T-helper 9 cell (primary cell): Measurements from ENCODE around the gene FHAD1.
A peak's percentile ranks its signal among the peaks of the same experiment; 100 is the strongest.

Experiments used
- DNase-seq: peaks from one replicate; pipeline ENCODE4 v3.0.0-alpha.2; 2020

The FHAD1 gene

DNA sequence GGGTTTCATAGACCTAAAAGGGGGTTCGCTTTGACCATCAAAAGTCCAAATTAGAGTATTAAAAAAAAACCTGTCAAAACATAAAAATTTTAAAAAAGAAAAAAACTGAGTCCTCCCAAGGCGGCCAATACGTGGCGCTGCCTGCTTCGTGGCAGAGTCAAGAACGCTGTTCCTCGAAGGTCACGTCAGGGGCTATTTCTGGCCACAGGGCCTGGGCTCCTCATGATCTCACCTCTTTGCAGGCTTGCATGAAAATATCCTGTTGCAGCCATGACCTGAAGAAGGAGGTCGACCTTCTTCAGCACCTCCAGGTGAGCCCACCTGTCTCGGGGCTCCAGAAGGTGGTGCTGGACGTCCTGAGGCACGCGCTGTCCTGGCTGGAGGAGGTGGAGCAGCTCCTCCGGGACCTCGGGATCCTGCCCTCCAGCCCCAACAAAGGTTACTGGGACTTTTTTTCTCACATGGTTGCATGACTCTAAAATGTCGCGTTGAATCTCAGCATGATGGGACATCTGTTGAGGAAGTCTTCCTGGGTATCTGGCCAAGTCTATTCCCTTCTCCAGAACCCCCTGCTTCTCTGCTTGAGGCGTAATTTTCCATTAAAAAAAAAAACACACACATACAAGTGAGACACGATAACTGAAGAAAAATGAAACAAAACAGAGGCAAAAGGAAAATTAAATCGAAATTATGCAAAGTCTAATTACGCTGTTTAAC lies 82.2 kb downstream of the FHAD1 start:
- no peak for DNase-seq

- DNase-seq, result no peak
Measured at GRCh38 chr1:15330028-15330427, 83.0 kb downstream of the FHAD1 start.

- no peak for DNase-seq
Measured at GRCh38 chr1:15331180-15331579, 84.2 kb downstream of the FHAD1 start.

DNA sequence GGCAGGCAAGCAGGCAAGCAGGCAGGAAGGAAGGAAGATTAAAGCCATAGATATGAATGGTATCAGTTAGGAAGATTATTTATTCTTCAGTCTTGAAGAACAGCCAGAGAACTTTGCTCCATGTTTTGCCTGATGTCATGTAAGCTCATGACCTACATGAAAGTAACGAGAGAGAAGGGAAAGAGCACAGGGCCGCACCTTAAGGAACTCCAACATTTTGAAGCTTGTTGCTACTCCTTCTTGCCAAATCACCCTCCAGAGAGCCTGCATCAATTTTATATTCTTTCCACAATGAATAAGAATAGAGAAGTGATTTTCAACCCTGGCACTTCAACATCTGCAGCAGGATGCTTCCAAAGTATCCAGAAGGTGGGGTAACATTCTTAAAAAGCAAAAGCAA lies 84.7 kb downstream of the FHAD1 start:
- no peak for DNase-seq

DNA sequence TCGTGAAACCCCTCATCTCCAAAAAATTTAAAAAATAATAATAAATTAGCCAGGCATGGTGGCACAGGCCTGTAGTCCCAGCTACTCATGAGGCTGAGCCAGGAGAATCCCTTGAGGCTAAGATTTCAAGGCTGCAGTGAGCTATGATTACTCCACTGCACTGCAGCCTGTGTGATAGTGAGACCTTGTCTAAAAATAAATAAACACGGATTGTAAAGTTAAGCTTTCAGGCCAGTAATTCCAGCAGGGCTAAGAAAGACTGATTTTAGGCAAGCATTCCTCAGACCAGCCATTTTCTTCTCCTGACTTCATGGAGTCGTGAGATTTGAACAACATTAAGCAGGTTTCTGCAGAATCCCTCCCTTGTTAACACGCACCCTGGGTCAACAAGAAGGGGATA lies 85.5 kb downstream of the FHAD1 start:
- DNase-seq, result no peak

DNA sequence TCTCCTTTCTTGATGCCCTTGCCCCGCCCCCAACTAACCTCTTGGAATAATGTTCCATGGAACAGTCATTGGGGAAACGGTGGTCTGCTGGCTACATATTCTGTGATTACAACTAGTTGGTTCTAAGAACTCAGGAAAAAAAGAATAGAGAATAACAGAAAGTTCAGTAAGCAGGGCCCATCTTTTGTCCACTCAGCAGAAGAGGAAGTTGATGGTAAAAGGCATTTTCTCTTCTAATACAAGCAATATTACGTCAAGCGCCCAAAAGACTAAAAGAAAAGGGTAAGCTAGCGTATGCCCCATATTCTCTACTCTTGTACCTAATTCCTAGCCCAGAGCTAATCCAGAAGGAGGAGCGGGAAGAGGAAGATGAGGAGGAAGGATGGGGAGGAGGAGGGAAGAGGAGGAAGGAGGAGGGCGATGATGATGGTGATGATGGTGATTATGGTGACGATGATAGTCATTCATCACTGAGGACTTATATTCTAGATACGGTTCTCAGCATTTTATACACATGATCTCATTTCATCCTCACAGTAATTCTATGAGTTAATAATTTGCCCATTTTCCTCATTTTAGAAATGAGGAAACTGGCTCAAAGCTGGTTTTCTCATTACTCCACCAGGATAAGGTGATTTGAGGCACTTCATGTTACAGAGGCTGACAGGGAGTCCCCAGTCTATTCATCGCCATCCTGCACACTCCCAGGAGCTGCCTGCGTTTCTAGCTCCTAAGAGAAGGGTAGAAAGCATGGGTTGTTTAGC lies 86.1 kb downstream of the FHAD1 start:
- DNase-seq, result no peak

GRCh38 chr1:15334995-15335394 lies 88.0 kb downstream of the FHAD1 start:
- no peak for DNase-seq

DNA sequence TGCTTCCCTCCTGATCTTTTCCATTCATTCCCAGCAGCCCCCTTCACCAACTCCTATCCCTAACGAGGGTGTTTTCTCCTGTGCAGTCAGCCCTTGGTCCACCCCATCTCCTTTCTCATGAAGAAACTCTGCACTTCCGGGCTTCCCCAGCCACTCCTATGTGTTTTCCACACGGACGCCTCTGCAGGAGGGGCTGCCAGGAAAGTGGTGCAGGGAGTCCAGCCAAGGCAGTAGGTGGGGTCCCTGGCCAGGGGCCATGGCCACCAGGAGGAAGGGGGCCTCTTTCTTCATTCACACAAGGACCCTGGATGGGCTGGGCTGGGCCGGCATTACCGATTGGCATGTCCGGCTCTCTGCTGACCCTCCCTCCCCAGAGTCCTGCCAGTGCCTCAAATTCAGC lies 89.8 kb downstream of the FHAD1 start:
- DNase-seq, result no peak

DNA sequence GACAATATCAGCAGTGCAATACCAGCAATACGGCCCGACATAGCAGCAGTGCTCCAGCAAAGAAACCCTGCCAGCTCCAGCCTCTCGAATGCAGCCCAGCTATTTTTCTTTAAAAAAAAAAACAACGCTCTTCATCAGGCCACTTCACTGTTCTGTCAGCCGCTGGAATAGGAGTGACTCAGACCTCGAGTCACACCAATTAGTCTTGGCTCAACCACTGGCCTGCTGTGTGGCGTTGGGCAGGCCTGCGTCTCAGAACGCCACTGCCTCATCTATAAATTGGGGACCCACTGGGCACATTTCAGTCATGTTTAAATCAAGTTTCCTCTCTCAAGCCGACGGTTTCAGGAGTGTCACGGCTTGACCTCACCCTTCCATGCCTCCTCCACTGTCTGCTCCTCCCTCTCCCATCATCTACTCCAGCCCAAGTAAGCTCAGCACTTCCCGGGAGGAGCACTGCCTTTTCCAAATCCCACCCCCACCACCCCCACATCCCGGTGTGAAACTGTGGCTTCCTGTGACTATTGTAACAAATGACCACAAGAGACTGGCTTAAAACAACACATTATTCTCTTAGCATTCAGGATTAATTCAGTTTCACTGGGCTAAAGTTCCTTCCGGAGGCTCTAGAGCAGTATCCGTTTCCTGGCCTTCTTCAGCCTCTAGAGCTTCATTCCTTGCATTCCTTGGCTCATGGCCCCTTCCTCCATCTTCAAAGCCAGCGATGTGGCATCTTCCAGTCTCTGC lies 90.8 kb downstream of the FHAD1 start:
- no peak for DNase-seq

DNA sequence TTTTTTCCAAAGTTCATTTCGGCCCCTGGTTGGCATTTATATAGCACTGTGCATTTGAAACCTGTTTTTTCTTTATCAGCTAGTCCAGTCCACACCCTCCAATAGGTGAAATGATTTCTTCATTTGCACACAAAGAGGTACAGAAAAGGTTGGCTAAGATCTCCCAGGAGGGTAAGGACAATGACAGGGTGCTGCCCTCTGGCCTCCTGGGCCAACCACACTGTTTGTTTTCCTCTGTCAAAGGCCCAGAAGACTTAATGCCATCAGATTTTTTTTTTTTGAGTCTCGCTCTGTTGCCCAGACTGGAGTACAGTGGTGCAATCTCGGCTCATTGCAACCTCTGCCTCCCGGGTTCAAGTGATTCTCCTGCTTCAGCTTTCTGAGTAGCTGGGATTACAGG lies 92.5 kb downstream of the FHAD1 start:
- no peak for DNase-seq

- no peak for DNase-seq
Measured at GRCh38 chr1:15341228-15341627, 94.2 kb downstream of the FHAD1 start.

DNA sequence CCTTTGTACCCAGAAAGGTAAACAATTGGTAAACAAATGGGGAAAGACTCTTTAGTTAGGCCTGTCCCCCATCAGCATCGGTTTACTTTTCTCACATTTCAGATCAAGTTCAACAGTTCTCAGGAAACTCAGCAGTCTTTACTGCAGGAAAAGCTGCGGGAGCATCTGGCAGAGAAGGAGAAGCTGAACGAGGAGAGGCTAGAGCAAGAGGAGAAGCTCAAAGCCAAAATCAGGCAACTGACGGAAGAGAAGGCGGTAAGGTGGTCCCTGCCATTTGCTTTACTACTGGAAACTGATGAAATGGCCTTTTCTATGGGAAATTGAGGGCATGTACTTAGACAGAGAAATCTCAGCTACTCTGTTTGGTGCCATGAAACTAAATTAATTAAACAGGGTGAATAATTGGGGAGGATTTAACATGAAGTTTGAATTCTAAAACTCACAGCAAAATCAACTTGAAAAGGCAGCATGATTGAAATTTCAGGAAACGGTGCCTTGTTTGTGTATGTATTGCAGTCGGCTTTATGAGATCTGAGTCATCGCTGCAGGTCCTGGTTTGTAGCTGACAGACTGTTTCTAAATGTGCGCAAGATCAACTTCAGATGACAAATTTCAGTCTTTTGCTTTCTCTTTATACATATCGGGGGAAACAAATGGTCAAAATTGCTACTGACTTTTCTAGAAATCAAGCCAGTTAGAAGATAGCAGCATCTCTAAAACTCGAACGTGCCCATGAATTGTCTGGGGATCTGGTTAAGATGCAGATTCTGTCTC lies 94.8 kb downstream of the FHAD1 start:
- DNase-seq, result no peak

- DNase-seq, result no peak
Measured at GRCh38 chr1:15342408-15342967, 95.5 kb downstream of the FHAD1 start.

DNA sequence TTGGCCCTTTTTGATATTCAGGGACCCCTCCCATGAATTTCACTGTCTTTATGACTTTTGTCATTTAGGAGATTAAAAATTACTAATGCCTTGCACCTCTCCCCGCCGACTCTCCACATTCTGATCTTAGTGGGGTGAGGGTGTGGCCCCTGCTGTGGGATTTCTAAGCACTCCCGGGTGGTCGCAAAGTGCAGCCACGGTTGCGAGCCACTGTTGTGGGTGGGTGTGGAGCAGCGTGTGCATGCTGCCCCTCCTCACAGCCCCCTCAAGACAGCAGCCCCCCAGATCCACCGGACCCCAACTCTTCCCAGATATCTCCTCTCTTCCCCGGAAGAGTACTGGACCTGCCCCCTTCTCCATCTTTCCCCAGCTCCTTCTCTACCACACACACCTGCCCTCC lies 96.1 kb downstream of the FHAD1 start:
- DNase-seq, result no peak

DNA sequence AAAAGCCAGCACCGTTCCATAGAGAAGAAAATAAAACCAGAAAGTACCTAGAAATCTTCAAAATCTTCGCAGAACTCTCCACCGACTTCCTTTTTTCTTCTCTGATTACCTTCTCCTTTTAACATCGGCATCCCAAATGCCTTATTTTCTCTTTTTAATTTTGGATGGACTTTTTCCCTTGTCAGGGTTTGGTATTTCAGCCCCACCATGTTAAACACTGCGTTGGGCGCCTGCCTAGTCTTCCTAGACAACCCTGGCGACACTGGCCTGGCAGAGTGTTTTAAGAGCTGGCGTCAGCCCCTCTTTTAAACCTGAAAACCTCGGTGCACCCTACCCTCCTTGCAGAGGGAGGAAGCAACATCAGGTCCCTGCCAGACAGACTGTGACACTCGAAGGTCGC lies 96.7 kb downstream of the FHAD1 start:
- DNase-seq, result no peak

- no peak for DNase-seq
Measured at GRCh38 chr1:15344380-15344779, 97.4 kb downstream of the FHAD1 start.

DNA sequence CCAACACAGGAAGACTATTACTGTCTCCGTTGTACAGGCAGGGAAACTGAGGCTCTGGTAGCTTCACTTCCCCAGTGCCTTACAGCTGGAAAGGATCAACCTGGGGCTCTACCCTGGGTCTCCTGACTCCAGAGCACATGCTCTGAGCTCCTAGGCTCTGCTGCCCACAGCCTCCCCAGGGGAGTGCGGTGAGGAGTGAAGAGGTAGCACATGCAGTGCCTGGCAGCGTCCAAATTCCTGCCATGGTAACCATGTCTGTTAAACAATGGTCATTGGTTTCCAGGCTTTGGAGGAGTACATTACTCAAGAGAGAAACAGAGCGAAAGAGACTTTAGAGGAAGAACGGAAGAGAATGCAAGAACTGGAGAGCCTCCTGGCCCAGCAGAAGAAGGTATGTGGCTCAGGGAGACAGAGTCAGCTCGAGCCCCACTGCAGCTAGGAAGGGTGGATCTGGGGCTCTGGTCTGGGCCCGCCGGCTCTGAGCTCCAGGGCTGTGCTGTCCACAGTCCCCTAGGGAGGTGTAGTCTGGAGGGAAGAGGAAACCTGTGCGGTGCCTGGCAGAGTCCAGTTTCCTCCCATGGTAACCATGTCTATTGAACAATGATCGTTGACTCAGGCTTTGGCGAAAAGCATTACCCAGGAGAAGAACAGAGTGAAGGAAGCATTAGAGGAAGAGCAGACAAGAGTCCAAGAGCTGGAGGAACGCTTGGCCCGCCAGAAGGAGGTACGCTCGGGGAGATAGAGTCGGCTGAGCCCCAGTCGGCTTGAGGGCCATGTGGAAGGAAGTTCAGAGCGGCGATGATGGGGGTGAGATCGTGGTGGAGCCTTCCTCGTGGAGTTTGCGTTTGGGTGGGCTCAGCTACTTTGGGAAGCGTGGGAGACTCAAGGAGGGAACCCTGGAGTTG lies 98.0 kb downstream of the FHAD1 start:
- no peak for DNase-seq

- DNase-seq, result peak; percentile 60
Measured at GRCh38 chr1:15345705-15346345, 98.8 kb downstream of the FHAD1 start.

- no peak for DNase-seq
Measured at GRCh38 chr1:15346346-15347030, 99.5 kb downstream of the FHAD1 start.

- peak; percentile 15 for DNase-seq
Measured at GRCh38 chr1:15347182-15347581, 100.2 kb downstream of the FHAD1 start.
